Measurements from ENCODE around the gene TRAF3.
"Not testable (repeated sequence)": the region's sequence is repeated elsewhere in the genome, so short reads cannot be mapped to it uniquely, and the experiment has no call there.

TRAF3 gene

DNA sequence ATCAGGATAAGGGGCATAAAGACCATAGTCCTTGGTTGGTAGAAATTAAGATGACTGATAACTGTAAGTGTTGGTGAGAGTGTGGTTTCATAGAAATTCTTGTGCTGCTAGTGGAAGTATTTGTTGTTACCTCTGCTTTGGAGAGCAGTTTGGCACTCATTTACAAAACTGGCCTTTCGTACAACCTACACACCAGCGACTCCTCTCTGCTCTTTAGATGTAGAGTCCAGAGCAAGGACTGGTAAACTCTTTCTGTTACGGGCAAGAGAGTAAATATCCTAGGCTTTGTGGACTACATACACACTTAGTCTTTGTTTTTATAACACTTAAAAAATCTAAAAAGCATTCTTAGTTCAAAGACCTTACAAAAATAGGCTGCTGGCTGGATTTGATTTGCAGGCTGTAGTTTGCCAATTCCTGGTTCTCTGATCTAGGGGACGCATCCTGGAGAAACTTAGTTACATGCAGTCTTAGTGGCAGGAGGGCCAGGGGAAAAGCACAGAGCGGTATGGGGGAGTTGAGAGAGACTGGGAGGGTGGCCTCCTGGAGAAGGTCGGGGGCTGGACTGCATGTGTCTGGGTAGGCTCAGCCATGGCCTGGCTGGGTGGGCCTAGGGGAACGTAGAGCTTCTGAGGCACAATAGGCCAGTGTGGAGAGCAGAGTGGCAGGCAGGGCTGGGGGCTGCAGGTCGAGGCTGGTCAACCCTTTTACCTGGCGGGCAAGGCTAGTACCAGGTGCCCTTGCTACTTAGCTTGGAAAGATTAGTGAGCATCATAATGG is 89.9 kb downstream of the TRAF3 start:
- DNase-seq (ENCODE audit: low read depth): no peak

DNA sequence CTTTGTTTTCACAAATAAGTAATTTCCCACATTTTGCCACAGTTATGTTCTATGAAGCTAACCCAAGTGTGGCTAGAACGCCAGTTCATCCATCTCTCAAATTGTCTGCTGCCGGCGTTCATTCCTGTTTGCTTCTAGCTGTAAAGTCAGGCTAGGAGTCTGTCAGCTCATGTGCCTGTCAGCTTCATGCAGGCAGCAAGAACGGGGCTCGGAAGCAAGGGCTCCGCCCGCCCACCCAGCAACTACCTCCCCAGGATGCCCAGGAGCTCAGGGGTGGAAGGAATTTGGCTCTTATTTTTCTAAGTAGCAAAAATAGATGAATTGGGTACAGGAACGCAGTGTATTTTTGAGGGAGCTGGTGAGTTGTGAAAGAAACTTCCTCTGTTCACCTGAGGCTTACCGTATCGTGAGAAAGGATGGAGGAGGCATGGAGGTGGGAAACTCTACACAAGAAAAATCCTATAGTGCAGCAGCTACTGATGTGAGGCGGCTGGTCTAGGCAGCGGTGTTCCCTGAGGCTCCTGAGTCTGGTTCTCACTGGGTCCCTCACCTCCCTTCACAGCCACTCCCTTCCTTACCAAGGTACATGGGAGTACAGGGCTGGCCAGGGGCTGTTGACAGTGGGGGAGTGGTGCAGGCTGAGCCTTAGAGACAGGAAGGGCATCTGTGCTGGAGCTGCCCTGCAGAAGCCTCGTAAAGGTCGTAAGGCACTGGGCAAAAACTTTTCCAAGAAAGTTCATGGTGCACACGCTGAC is 90.8 kb downstream of the TRAF3 start:
- no peak for DNase-seq (ENCODE audit: low read depth)

DNA sequence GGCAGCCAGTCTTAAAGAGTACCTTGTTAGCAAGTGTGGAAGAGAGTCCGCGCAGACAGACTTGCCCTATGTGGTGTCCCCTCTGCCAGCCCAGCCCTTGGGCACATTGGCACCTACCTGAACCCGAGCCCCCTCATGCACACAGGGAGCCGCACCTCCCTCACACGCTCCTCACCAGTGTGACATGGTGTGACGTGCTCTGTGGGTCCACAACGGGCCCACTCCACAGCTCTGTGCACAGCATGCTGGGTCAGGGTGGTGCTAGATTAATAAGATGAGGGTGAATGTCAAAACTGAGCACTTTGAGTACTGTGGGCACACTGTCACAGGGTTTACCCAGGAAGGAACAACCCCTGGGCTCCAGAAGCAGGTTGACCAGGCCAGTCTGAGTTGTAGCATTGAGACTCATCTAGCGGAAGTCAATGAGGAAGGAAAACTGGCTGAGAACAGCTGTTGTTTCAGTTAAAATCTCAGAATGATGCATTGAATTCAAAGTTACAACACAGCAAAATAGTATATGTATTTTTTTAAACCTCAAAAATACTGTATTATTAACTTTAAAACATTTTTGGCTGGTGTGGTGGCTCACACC is 91.8 kb downstream of the TRAF3 start:
- DNase-seq (ENCODE audit: low read depth): no peak

DNA sequence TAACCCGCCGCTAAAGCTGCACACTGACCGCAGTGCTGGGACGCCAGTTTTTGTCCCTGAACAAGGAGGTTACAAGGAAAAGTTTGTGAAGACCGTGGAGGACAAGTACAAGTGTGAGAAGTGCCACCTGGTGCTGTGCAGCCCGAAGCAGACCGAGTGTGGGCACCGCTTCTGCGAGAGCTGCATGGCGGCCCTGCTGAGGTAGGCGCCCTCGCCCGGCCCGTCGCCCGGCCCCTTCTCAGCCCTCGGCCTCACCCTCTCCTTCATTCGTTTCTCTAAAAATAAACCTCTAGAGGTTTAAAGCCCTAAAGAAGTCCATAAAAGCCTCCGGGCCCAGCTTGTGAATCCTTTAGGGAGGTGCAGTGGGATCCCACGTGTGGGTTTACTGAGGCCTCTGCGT is 93.0 kb downstream of the TRAF3 start:
- DNase-seq (ENCODE audit: low read depth): no peak

DNA sequence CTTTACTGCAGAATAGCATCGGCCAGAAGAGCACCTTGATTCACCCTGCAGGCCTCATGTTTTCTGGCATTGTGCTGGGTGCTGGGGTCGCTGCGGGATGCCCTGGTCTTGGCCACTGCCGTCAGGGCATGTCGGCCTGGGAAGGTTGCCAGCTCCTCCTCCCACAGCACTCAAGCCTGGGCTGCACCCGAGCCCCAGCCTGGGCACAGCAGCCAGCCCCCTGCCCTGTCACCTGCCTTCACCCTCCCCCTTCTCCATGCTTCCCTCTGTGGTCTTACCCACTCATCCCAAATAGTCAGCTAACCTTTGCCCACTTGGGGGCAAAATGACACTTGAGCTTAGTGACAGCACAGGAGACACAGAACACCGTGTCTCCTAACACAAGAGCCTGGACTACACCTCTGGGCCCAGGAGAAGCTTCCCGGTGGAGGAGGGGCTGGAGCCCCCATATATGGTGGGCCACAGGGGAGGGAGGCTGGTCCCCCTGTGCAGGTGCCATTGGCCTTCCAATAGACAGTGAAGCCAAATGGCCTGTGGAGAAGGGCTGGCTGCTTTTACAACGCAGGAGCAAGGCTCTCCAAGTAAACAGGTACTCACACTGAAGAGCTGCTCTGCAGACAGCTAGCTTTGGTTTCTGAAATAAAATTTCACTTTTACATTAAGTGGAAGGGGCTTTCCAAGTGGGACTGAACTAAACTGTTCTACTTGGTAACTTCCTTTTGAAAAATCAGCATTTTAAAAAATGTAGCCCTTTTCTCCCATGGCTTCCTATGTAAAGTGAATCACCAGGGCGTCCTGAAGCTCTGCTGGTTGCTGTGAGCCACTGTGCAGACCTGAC is 94.0 kb downstream of the TRAF3 start:
- DNase-seq (ENCODE audit: low read depth): no peak

DNA sequence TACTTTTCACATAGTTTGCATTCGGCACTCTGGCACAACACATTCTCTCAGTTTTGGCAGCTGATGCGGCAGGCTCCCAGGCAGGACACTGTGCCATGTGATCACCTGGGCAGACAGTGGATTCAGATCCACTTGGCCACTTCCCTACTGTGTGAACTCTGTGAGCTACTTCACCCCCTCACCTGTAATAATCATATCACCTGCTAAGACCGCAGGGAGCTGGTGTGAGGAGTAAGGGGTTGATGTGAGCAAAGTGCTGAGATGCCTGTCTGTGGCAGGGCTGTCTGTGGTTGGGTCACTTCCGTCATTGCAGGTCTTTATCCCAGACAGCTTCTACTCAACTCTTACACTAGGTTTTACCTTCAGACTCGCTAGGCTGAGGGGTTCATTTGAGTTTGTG is 94.8 kb downstream of the TRAF3 start:
- no peak for DNase-seq (ENCODE audit: low read depth)

DNA sequence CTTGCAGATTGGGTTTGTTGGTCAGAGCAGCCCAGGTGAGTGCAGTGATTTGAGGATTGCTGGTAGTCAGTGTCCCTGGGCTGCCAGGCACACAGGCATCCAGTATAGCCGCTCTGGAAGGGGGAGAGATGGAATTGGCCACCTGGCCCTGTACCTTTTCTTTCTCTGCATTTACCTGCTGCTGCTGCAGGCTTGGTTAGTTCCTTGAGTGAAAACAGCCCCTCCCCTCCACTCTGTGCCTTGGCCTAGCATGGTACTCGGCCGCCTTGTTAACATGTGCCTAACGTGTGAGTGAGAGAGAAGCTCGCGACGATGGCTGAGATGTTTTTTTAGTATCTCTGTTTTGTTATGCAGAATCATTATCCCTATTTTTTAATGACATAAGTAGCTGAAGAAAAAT is 95.9 kb downstream of the TRAF3 start:
- no peak for DNase-seq (ENCODE audit: low read depth)

DNA sequence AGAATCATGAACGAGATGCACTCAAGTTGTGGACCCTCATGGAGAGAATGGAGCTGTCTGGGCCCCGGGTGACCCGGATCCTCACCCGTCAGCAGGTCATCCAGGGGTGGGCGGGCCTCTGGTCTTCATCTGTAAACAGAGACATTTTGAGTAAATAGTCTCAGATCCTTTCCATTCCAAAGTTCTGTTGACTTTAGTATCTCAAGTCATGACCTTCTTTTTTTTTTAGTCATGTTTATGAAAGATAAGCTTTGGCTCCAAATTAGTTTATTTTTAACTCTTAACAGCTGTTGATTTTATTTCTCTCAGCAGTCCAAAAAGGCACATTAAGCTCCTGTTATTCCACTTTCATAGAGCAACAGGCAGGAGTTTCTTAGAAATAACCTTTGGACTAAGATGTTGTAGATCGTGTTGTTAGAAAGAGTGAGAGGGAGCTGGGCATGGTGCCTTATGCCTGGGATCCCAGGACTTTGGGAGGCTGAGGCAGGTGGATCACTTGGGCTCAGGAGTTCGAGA is 96.4 kb downstream of the TRAF3 start:
- DNase-seq (ENCODE audit: low read depth): no peak

DNA sequence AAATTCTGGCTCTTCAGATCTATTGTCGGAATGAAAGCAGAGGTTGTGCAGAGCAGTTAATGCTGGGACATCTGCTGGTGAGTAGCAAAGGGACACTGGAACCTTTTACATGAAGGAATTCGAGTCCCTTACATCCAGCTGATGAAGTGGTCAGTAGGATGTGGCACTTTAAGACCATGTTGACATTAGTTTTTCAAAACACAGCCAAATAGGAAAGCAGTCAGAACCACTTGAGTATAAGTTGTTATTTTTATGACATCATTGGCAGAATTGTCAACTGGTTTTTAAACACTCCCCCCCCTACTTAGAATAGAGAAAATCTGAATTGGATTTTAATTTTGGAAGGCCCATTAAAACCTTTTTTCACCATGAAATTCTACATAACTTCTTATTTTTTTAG is 98.4 kb downstream of the TRAF3 start:
- no peak for DNase-seq (ENCODE audit: low read depth)

DNA sequence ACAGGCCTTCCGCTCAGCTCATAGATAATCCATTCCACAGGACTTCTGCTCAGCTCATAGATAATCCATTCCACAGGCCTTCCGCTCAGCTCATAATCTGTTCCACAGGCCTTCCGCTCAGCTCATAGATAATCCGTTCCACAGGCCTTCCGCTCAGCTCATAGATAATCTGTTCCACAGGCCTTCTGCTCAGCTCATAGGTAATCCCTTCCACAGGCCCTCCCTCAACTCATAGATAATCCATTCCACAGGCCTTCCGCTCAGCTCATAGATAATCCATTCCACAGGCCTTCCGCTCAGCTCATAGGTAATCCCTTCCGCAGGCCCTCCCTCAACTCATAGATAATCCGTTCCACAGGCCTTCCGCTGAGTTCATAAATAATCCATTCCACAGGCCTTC is 100.3 kb downstream of the TRAF3 start:
- not testable (repeated sequence) for DNase-seq (ENCODE audit: low read depth)

DNA sequence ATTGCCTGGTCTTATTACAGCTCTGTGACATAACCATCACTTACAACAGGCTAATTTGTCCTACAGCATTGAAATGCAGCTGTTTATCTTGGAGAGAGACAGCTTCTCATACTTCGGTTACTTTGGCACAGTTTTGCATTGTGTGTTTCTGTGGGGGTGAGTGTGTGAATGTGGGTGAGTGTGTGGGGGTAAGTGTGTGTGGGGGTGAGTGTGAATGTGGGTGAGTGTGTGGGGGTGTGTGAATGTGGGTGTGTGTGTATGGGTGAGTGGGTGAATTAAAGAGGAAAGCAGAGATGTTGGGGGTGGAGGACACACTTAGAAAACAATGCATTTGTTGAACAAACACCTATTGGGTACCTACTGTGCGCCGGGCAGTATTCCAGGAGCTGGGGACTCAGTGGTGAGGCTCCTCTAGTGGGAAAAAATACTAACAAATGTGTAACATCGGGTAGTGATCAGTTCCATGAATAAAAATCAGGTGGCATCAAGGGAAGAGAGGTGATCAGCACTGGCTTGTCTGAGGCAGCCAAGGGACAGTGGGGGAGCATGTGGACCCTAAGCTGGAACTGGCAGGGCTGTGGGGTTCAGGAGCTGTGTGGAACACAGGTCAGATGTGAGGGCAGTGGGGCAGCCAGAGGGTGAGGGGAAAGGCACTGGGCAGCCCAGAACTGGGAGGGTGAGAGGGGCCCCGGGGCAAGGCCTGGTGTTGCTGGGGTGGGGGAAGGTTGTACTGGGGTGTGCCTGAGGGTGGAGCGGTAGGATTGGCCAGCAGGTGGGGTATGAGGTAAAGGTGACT is 101.1 kb downstream of the TRAF3 start:
- DNase-seq (ENCODE audit: low read depth): no peak

DNA sequence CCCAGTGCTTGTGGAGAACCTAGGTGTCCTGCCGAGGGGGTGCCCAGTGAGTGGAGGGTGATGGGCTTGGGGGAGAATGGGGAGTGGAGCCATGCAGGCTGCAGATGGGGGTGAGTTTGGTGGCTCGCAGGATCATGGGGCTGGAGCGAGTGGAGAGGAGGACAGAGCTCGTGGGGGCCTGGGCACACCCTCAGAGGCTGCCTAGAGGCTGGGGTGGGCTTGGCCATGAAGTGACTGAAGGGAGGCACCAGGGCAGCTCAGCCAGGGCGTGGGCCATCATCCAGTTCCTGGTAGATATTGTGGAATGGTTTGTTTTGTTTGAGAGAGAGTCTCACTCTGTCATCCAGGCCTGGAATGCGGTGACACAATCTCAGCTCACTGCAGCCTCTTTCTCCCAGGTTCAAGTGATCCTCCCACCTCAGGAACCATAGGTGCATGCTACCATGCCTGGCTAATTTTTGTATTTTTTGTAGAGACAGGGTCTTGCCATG is 101.8 kb downstream of the TRAF3 start:
- DNase-seq (ENCODE audit: low read depth): no peak

DNA sequence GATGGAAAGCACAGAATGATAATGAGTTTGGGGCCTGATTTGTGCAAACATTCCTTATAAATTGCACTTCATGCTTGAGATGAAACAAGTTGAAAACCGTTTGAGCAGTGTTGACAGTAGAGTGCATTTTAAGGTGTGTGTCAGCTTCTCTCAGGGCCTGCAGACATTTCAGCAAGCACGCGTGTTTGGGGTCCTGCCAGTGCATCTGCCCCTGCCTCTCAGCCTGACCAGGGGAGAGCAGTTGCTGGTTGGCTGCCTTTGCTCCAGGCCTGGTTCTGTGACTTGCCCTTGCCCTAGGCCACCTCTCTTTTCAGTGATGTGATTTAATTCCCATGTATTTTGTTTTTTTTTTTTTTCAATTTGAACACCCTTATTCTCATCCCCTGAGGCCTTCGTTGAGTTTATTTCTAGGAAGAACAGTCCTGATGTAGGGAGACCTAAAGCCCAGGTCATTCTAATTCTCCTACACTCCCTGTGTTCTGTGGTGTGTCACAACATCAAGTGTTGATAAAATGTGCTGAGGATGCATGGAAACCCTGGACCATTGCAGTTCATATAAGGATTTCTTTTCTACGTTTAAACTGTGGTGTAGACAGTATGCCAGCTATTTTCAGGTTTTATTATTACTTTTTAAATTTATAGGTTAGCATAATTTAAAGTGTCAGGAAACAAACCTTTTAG is 105.1 kb downstream of the TRAF3 start:
- no peak for DNase-seq (ENCODE audit: low read depth)

DNA sequence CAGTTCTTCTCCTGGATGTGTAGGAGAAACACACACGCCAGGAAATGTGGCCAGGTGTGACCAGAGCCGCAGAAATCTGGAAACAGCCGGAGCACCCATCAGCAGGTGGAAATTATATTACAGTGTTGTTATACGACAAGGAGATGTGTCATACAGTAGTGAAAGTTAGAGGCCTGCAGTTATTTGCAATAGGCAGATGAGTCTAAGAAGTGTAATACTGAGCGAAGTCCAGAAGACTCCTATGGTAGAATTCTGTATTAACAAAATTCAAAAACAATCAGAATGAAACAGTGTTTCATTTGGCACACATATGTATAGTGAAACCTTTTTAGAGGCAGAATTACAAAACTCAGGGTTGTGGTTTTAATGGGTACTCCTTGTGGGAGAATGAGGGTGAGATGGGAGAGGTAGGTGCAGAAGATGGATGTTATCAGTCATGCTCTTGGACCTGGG is 105.9 kb downstream of the TRAF3 start:
- DNase-seq (ENCODE audit: low read depth): peak; percentile 8

DNA sequence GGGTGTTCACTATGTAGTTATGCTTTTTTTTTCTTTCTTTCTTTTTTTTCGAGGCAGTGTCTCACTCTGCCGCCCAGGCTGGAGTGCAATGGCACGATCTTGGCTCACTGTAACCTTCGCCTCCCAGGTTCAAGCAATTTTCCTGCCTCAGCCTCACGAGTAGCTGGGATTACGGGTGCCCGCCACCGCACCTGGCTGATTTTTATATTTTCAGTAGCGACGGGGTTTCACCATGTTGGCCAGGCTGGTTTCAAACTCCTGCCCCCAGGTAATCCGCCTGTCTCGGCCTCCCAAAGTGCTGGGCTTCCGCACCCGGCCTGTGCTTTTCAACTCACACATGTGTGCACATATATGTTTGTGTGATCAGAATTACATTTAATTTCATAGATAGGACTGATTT is 106.3 kb downstream of the TRAF3 start:
- DNase-seq (ENCODE audit: low read depth): no peak

DNA sequence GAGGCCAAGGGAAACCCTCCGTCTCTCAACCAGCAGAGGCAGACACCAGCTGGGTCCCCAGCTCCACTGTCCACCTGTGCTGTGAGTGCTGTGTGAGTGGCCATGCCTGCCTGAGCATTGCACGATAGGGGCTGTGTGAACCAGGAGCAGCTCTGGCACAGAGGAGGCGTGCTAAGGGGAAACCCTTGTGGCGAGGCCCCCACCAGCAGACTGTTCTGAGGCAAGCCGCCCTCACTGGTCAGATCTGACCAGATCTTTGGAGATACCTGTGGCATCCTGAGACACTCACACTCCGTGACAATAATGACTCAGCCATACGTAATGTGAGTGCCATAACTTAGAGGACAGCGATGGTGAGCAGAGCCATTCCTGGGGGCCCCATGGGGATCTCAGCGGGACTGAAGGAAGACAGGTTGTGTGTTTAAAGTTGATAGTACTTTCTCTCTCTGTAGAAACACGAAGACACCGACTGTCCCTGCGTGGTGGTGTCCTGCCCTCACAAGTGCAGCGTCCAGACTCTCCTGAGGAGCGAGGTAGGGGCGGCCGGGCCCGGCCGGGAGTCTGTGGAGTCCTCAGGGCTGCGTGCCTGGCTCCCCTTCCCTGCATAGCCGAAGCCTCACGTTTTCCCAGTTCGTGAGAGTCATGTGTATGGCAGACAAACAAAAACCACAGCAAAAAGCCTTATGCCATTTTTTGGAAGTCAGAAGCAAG is 108.6 kb downstream of the TRAF3 start:
- DNase-seq (ENCODE audit: low read depth): no peak

DNA sequence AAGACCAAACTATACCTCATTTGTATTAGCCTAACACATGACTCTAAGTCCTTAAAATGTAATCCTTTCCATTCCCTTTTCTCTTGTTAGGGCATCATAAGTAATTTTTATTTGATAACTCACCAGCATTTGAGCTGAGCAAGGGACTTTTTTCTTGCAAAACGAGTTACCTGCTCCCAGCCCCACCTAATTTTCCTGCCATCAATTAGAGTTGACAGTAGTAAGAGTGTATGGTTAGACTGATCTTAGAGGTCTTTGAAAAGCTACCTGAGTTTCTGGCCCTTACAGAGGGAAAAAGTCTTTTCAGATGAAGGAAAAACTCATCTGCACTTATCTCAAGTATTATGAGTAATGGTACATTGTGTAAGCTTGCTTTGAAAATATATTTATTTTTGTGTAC is 111.5 kb downstream of the TRAF3 start:
- DNase-seq (ENCODE audit: low read depth): no peak

DNA sequence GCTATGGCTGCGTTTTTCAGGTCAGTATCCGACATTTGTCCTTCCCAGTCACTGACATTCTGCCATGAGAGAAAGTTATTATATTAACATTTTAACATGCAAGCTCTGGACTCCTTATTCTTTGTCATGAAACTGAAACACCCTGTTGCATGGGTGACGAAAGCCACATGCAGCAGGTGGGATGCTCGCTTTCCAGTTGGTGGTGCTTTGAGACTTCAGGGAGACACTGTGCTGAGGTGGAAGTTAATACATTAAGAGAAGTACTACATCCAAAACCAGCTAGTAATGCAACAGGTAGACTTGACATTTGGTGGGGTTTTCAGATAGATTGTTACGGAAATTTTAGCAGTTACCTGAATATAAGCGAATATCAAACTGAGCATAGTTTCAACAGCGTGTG is 112.4 kb downstream of the TRAF3 start:
- DNase-seq (ENCODE audit: low read depth): no peak

DNA sequence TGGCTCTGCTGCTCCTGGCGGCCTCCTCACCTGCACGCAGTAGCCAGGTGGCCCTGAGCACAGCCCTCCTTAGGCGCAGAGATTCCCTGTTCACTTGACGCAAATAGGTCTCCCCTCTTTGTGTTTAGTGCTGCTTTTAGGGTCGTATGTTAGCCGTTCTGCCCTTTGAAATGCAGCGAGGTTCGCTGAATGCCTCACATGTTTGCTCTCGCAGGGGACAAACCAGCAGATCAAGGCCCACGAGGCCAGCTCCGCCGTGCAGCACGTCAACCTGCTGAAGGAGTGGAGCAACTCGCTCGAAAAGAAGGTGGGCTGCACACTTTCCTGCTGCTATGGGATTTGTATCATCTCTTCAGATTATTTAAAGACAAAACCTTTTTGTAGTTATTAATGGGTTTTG is 113.9 kb downstream of the TRAF3 start:
- DNase-seq (ENCODE audit: low read depth): no peak

DNA sequence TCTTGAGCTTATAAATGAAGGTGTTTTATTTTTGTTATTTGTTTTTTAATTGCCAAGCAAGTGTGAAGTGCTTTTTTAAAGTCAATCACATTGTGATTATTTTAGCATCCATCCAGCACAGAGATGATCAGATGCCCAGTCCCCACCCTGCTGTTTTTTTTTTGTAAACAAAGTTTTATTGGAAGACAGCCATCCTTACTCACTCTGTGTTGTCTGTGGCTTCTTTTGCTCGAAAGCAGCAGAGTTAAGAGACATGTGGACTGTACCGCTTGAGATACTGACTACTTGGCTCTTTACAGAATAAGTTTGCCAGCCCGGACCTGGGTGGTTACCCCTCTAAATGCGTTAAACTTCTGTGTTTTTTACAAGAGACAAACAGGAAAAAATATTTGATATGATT is 114.3 kb downstream of the TRAF3 start:
- DNase-seq (ENCODE audit: low read depth): no peak
